GM21528 (cell line): Measurements from ENCODE around the gene TLL2.
A peak's percentile ranks its signal among the peaks of the same experiment; 100 is the strongest.

Experiments used
- ATAC-seq: cut with Tn5 transposase; IDR thresholded peaks from one replicate; pipeline ENCODE4 v1.9.1; 2021; ENCODE audit warnings: mild to moderate bottlenecking, moderate library complexity; ENCODE audit not compliant: unreplicated experiment, low FRiP score

TLL2 gene

GRCh38 chr10:96402417-96403305, 111.1 kb downstream of the TLL2 start:
- ATAC-seq, result no peak

- no peak for ATAC-seq
These were observed 112.7 kb downstream of the TLL2 start for GRCh38 chr10:96401036-96401435.

DNA sequence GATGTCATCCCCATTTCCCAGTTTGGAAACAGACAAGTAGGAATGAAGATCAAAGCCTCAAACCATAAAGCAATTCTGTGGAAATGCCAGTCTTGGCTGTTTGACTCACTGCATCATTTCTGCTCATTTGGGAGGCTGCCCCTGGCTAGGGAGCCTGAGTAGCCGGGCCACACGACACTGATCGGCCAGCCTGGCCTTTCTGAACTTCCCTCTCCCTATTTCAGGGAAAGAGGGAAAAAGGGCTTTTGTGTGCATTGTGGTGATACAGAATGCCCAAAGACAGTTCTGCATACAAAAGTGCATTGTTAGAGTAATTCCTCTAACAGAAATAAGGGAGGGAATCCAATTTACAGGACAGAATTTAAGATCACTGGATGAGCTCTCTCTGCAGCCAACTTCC, 113.3 kb downstream of the TLL2 start:
- no peak for ATAC-seq

- ATAC-seq, result no peak
These were observed 115.8 kb downstream of the TLL2 start for GRCh38 chr10:96397902-96398301.

DNA sequence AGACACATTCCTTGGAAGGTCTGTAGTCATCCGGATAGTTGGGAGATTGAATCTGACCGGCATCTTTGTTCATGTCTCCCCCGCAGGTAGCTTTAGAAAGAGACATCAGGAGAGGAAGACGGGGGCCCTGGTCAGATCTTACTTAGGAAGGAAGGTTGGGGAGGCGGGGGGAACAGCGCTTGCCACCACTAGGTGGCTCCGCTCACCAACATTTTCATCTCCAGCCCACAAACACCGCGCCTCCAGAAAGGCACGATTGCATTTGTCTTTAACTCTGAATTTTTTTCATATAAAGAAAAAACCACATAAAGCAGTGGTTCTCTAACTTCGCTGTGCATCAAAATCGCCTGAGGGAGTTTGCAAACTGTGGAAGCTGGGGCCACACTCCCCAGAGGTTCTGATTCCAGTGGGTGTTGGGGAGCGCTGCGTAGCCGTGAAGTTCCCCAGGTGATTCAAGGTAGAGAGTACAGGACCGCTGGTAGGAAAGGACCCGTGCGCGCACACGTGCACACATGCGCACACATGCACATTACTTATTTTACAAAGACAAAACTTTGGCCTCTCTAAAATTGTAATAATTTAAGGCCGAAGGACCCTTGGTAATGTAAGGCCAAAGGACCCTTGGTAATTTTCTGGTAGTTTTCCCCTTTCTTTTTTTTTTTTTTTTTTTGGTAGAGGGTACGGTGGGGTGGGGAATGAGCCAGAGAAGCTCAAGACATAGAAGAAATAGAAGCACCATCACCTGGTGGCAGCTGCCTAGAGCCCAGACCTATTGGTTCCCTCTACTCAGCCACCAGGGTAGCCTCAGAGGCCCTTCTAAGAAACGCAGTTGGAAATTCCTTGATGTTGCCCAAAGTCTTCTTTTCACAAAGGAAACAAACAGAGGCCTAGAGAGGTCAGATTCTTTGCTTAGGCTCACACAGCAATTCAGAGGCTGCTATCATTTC, 117.5 kb downstream of the TLL2 start:
- no peak for ATAC-seq

- no peak for ATAC-seq
These were observed 123.3 kb downstream of the TLL2 start for GRCh38 chr10:96390460-96390864.

DNA sequence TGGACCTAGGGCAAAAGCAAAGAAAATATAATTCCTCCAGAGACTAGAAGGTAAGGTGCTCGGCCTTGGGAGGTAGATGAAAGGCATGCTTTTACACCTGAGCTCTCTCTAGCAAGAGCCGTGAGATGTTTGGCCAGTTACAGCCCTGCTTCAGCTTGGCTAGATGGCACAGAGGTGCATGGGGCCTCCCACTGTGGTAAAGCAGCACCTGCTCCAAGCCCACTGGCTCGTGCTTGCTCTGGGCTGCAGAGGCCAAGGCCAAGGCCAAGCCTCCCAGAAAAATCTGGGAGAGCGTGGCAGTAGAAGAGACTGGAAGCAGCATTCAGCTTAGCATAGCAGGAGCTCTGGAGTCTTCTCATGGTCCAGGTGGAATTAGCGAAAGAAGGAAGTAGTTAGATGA, 123.9 kb downstream of the TLL2 start:
- ATAC-seq, result no peak

- ATAC-seq, result no peak
These were observed 126.1 kb downstream of the TLL2 start for GRCh38 chr10:96387601-96388000.

- ATAC-seq, result no peak
These were observed 126.6 kb downstream of the TLL2 start for GRCh38 chr10:96387161-96387560.

DNA sequence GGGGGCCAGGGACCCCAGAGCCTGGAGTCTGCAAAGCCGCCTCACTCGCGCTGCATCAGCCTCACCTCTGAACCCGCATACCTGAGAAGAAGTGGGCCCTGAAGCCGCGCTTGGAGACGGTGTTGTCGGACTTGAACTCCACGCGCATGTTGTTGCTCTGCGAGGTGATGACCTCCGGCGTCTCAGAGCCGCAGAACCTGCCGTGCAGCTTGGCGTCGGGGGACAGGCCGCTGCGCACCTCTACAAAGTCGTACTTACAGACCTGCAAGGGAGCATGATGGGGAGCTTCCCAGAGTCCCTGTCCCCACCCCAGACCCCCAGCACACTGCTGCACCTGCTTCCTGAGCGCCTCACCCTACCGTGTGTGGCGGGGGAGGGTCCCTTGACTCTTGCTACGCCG, 129.2 kb downstream of the TLL2 start:
- no peak for ATAC-seq

GRCh38 chr10:96380821-96381220, 132.9 kb downstream of the TLL2 start:
- no peak for ATAC-seq

- ATAC-seq, result no peak
These were observed 134.0 kb downstream of the TLL2 start for GRCh38 chr10:96379758-96380157.

GRCh38 chr10:96378741-96379140, 135.0 kb downstream of the TLL2 start:
- ATAC-seq, result no peak

- ATAC-seq, result no peak
These were observed 135.9 kb downstream of the TLL2 start for GRCh38 chr10:96377816-96378294.

DNA sequence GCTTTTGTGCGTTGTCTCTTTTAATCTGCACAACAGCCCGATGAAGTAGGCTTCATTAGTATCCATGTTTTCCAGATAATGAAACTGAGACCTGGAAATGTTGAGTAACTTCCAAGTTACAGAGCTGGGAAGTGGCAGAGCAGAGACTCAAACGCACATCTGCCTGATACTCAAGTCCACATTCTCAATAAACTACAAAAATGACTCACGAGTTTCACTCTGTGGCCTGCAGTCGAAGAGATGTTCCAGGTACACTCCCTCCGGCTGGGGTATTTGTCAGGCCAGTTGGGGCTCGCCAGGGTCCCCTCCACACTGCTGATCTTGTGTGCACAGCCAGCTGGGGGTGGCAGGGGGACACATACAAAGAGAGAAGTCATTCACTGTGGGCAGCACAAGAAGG, 137.2 kb downstream of the TLL2 start:
- no peak for ATAC-seq

GRCh38 chr10:96374985-96375830, 138.5 kb downstream of the TLL2 start:
- peak; percentile 60 for ATAC-seq

DNA sequence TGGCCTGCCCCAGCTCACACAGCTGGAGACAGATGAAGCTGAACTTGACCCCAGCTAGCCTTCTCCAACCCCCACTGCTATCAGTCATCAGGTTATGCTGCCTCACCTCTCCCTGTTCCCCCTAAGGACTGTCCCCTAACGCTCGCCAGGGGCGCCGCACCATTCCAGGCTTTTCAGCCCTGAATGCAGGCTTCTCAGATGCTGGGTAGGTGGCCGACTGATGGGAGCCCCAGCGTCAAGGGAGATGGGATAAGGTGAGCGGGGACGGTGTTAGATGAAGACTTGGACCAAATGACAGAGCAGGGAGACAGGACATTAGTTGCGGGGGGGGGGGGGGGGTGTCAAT, 139.1 kb downstream of the TLL2 start:
- ATAC-seq, result no peak

- ATAC-seq, result no peak
These were observed 139.7 kb downstream of the TLL2 start for GRCh38 chr10:96374004-96374403.

DNA sequence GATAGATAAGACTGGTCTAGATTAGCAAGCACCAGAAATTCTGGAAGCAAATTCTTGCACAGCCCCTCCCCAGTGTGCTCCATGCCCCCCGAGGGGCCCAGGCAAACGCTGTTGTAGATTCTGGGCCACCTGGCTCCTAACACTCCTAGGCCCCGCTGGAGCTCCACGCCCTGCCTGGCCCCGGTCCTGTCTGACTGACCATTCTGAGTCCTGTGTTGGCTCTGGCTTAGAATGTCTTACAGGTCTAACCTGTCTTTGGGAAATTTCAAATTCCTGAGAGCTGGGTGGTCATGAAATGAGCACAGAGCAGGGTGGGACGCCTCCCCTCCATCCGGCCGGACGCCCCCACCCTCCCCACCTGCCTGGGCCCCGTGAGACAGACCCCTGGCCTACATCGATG, 142.4 kb downstream of the TLL2 start:
- no peak for ATAC-seq

GRCh38 chr10:96370584-96371157, 143.1 kb downstream of the TLL2 start:
- ATAC-seq, result no peak
